ENCODE measurements around the gene ACADS. TPM values are rescaled to one million over a fixed set of nuclear protein-coding genes. Genes with fewer than 3 reads are reported as not detected.

The ACADS gene, protein sequence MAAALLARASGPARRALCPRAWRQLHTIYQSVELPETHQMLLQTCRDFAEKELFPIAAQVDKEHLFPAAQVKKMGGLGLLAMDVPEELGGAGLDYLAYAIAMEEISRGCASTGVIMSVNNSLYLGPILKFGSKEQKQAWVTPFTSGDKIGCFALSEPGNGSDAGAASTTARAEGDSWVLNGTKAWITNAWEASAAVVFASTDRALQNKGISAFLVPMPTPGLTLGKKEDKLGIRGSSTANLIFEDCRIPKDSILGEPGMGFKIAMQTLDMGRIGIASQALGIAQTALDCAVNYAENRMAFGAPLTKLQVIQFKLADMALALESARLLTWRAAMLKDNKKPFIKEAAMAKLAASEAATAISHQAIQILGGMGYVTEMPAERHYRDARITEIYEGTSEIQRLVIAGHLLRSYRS
- polyA plus RNA-seq (2011; rRNA removed) (7.0 and 7.9 TPM in 2 replicates), polyA plus RNA-seq (2017; fragmentation: RNase III; extraction: RNeasy Plus Mini Kit Qiagen cat#74134 plus additional on column Dnase treatment) (8.4 to 9.3 TPM (median 9.1 TPM) in 3 replicates), polyA minus RNA-seq (2011; rRNA and poly(A)+ RNA removed) (4.3 and 7.4 TPM in 2 replicates)
- 9.7 and 14.0 TPM in 2 replicates for polyA plus RNA-seq (2012; cell fraction: cytosol; rRNA removed)
- 30.0 and 33.1 TPM in 2 replicates for polyA plus RNA-seq (2012; cell fraction: nucleus; rRNA removed)

GRCh38 chr12:120725659-120726509 lies at the start of gene ACADS:
Gene ACADS (plus strand): TSS chr12:120725826. CDS start chr12:120725886, 60 bp downstream.
- FAIRE-seq (no peak), ATAC-seq (peak; percentile 97 to 99), DNase-seq (ENCODE audit: low read depth in 1 of 2, low spot score in 1 of 2) (peak; percentile 84 to 96)
- Histone ChIP-seq H3K4me1 (peaks cover 5% of the 10 kb centered on the region), H3K4me2 (peak within 1 kb of the TSS; percentile 79), H3K4me3 (peak within 1 kb of the TSS; percentile 61), H3K9me3 (no peaks in the 10 kb centered on the region), H3K27ac (peak within 1 kb of the TSS; percentile 78 to 89)
- POLR2A ChIA-PET, result interaction anchor here (0.7 kb wide), 1 partner anchor 12 kb away, joined by 3 read pairs; no protein-coding TSS in a partner anchor
- 19% methylated on average over 34 of the region's 66 CpGs for WGBS (ENCODE audit: missing lambda C conversion rate)
- CTCF ChIA-PET, result interaction anchor here (0.8 to 1.0 kb wide), 4 partner anchors 12 to 284 kb away, joined by 3 read pairs; partner anchors contain the start of gene POP5
- TF ChIP-seq NPAS2 (CRISPR knock-in tag; IDR thresholded peaks at IDR 0.05; ENCODE audit: borderline replicate concordance) (no peak), ZNF302 (CRISPR knock-in tag; IDR thresholded peaks at IDR 0.05) (no peak), PHF8 (IDR thresholded peaks at IDR 0.05; ENCODE audit: borderline replicate concordance, low read depth) (peak; percentile 32; the same call in 1 of the 2 replicates), HEYL (CRISPR knock-in tag; IDR thresholded peaks at IDR 0.05) (no peak), NR3C1 (IDR thresholded peaks at IDR 0.05) (no peak), KDM1A (IDR thresholded peaks at IDR 0.05; ENCODE audit: low read depth) (no peak), JUN (IDR thresholded peaks at IDR 0.05) (peak; percentile 46 to 53; a peak in 2 of 5 replicates), EHMT2 (IDR thresholded peaks at IDR 0.05; ENCODE audit: low read depth) (no peak), SMC3 (IDR thresholded peaks at IDR 0.05) (0 out of 3 replicates have a peak, but pooled peaks have one; percentile 8), ZC3H11A (IDR thresholded peaks at IDR 0.05) (no peak), FOSB (CRISPR knock-in tag; IDR thresholded peaks at IDR 0.05) (no peak), ELK1 (IDR thresholded peaks at IDR 0.05; ENCODE audit: low read depth, low read length) (no peak), POLR2A (IDR thresholded peaks at IDR 0.05; ENCODE audit: low read length) (peak; percentile 64), HOXA7 (CRISPR knock-in tag; IDR thresholded peaks at IDR 0.05) (no peak), MYC (IDR thresholded peaks at IDR 0.05; ENCODE audit: borderline replicate concordance, low read length) (no peak), SREBF2 (IDR thresholded peaks at IDR 0.05) (no peak)
- TF ChIP-seq, protein P1, sequence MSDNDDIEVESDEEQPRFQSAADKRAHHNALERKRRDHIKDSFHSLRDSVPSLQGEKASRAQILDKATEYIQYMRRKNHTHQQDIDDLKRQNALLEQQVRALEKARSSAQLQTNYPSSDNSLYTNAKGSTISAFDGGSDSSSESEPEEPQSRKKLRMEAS (IDR thresholded peaks at IDR 0.05), result peak; percentile 71
- TF ChIP-seq, protein P2, sequence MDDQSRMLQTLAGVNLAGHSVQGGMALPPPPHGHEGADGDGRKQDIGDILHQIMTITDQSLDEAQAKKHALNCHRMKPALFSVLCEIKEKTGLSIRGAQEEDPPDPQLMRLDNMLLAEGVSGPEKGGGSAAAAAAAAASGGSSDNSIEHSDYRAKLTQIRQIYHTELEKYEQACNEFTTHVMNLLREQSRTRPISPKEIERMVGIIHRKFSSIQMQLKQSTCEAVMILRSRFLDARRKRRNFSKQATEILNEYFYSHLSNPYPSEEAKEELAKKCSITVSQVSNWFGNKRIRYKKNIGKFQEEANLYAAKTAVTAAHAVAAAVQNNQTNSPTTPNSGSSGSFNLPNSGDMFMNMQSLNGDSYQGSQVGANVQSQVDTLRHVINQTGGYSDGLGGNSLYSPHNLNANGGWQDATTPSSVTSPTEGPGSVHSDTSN (IDR thresholded peaks at IDR 0.05), result no peak
- TF ChIP-seq, protein P3, sequence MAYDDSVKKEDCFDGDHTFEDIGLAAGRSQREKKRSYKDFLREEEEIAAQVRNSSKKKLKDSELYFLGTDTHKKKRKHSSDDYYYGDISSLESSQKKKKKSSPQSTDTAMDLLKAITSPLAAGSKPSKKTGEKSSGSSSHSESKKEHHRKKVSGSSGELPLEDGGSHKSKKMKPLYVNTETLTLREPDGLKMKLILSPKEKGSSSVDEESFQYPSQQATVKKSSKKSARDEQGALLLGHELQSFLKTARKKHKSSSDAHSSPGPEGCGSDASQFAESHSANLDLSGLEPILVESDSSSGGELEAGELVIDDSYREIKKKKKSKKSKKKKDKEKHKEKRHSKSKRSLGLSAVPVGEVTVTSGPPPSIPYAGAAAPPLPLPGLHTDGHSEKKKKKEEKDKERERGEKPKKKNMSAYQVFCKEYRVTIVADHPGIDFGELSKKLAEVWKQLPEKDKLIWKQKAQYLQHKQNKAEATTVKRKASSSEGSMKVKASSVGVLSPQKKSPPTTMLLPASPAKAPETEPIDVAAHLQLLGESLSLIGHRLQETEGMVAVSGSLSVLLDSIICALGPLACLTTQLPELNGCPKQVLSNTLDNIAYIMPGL (CRISPR knock-in tag; IDR thresholded peaks at IDR 0.05; ENCODE audit: borderline replicate concordance), result no peak

Data from A549 (cell line).